ENCODE measurements around the gene FA2H.

The FA2H gene

DNA sequence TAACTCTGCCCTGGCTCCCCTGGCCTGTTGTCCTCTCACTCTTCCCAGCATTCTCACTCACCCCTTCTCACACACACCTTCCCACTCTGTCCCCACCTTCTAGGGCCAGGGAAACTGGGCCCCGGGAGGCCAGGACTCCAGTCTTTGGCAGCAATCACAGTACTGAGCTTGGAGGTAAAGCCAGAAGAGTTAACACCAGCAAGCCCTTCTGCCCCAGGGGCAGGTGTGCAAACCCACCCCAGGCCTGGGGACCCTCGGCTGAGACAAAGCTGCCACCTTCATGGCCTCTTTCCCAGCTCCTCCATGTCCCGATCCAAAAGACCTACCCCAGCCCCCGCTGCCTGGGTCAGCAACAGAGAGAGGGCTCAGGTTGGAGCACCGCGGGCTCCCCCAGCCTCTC, 37.1 kb downstream of the FA2H start:
- H3K4me1 Mint-ChIP-seq = no peaks in the 10 kb centered on the region
- no peaks in the 10 kb centered on the region for H3K36me3 Mint-ChIP-seq (ENCODE audit: insufficient read depth)
- peaks cover 43% of the 10 kb centered on the region for H3K27me3 Mint-ChIP-seq
- DNase-seq (ENCODE audit: low spot score in 2 of 2) = no peak
- ATAC-seq (replicated peaks; ENCODE audit: extremely low read depth, poor library complexity, severe bottlenecking) = no peak
- H3K9me3 Mint-ChIP-seq = no peaks in the 10 kb centered on the region
- H3K4me3 Mint-ChIP-seq = no peak overlapping the region
- H3K27ac Mint-ChIP-seq (ENCODE audit: low read depth) = no peak overlapping the region

- Mint-ChIP-seq H3K36me3 (ENCODE audit: insufficient read depth) (no peaks in the 10 kb centered on the region), H3K4me1 (no peaks in the 10 kb centered on the region), H3K9me3 (no peaks in the 10 kb centered on the region), H3K27ac (ENCODE audit: low read depth) (no peak overlapping the region), H3K4me3 (no peak overlapping the region), H3K27me3 (peaks cover 43% of the 10 kb centered on the region)
- DNase-seq (ENCODE audit: low spot score in 2 of 2) (no peak), ATAC-seq (replicated peaks; ENCODE audit: extremely low read depth, poor library complexity, severe bottlenecking) (no peak)
Measured at GRCh38 chr16:74736531-74737157, 38.0 kb downstream of the FA2H start.

DNA sequence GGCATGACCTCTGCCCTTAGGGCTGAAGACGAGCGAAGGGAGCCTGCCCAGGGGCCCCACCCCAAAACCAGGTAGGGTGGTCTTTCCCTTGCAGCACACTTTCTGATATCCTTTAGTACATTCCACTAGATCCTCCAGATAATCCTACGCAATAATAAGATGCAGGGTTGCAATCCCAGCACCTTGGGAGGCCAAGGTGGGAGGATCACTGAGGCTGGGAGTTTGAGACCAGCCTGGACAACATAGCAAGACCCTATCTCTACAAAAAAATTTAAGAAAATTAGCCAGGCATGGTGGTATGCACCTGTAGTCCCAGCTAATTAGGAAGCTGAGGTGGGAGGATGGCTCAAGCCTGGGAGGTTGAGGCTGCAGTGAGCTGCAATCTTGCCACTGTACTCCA, 39.1 kb downstream of the FA2H start:
- no peak overlapping the region for H3K27ac Mint-ChIP-seq (ENCODE audit: low read depth)
- H3K9me3 Mint-ChIP-seq = no peaks in the 10 kb centered on the region
- H3K36me3 Mint-ChIP-seq (ENCODE audit: insufficient read depth) = no peaks in the 10 kb centered on the region
- H3K27me3 Mint-ChIP-seq = peaks cover 38% of the 10 kb centered on the region
- DNase-seq (ENCODE audit: low spot score in 2 of 2) (no peak), ATAC-seq (replicated peaks; ENCODE audit: extremely low read depth, poor library complexity, severe bottlenecking) (no peak)
- peaks cover 1% of the 10 kb centered on the region for H3K4me1 Mint-ChIP-seq
- no peak overlapping the region for H3K4me3 Mint-ChIP-seq

DNA sequence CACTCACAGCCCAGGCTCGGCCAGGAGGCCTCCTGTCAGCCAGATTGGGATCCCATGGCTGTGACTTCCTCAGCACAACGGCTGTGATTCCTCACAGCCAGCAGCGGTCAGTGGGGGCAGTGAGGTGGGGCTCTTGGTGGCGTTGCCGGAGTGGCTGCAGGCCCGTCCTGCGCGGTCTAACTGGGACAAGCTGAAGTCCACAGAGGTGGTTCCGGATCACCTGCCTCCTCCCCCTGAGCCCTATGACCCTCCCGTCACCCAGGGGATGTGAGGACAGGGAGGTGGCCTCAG, 39.5 kb downstream of the FA2H start:
- Mint-ChIP-seq H3K27ac (ENCODE audit: low read depth) (no peak overlapping the region), H3K4me1 (peaks cover 6% of the 10 kb centered on the region), H3K36me3 (ENCODE audit: insufficient read depth) (no peaks in the 10 kb centered on the region), H3K9me3 (no peaks in the 10 kb centered on the region), H3K4me3 (no peak overlapping the region), H3K27me3 (peaks cover 34% of the 10 kb centered on the region)
- ATAC-seq (replicated peaks; ENCODE audit: extremely low read depth, poor library complexity, severe bottlenecking) (no peak), DNase-seq (ENCODE audit: low spot score in 2 of 2) (no peak)

- DNase-seq (ENCODE audit: low spot score in 2 of 2) (no peak), ATAC-seq (replicated peaks; ENCODE audit: extremely low read depth, poor library complexity, severe bottlenecking) (no peak)
- no peaks in the 10 kb centered on the region for H3K36me3 Mint-ChIP-seq (ENCODE audit: insufficient read depth)
- H3K4me3 Mint-ChIP-seq = no peak overlapping the region
- no peaks in the 10 kb centered on the region for H3K9me3 Mint-ChIP-seq
- no peak overlapping the region for H3K27ac Mint-ChIP-seq (ENCODE audit: low read depth)
- H3K27me3 Mint-ChIP-seq = peaks cover 28% of the 10 kb centered on the region
- peaks cover 6% of the 10 kb centered on the region for H3K4me1 Mint-ChIP-seq
Measured at GRCh38 chr16:74734361-74735161, 40.1 kb downstream of the FA2H start.

DNA sequence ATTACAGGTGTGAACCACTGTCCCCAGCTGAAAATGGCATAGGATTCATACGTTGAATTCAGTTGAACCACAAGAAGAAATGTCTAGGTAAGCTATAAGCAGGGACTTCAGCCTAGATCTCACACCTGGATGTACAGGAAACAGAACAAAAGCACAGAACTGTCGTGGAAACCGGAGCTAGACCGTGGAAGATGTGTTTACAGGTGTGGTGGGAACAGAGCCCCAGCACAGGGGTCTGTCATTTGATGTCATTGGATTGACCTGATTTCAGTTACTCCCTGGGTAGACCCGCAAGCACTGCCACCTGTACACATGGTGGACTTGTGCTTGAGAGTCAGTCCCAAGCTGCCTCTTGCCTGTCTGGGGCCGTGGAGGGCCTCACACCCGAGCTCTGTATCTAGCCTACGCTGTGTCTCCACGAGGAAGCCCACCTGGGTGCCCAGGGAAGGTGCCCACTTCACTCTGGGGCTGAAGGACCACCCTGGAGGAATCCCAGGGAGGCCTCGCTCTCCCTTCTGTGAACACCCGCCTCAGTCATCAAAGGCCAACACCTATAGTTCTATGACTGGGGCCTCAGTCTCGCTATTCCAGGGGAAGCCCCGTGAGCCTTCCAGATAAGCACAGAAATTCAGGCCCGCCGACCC, 41.8 kb downstream of the FA2H start:
- Mint-ChIP-seq H3K4me3 (no peak overlapping the region), H3K36me3 (ENCODE audit: insufficient read depth) (no peaks in the 10 kb centered on the region), H3K9me3 (no peaks in the 10 kb centered on the region), H3K27me3 (peaks cover 11% of the 10 kb centered on the region), H3K27ac (ENCODE audit: low read depth) (no peak overlapping the region), H3K4me1 (peaks cover 6% of the 10 kb centered on the region)
- ATAC-seq (replicated peaks; ENCODE audit: extremely low read depth, poor library complexity, severe bottlenecking) (no peak), DNase-seq (ENCODE audit: low spot score in 2 of 2) (no peak)

DNA sequence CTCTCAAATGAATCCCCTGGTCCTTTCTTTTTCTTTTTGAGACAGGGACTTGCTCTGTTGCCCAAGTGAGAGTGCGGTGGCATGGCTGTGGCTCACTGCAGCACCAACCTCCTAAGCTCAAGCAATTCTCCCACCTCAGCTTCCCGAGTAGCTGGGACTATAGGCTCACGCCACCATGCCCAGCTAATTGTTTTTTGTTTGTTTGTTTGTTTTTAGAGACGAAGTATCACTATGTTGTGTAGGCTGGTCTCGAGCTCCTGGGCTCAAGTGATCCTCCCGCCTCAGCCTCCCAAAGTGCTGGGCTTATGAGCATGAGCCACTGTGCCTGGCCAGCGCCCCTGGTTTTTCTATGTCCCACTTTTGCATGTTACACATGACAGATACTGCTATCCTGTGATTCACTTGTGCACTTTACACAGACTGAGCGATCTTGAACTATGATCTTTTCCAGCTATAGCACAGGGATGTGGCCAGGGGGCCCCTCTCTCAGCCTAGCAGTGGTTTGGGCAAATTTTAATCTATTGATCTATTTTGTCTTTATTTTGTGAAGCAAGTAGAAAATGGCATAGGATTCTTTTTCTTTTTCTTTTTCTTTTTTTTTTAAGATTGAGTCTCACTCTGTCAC, 42.7 kb downstream of the FA2H start:
- H3K4me3 Mint-ChIP-seq = no peak overlapping the region
- H3K4me1 Mint-ChIP-seq = peaks cover 6% of the 10 kb centered on the region
- no peak for DNase-seq (ENCODE audit: low spot score in 2 of 2)
- no peak overlapping the region for H3K27ac Mint-ChIP-seq (ENCODE audit: low read depth)
- no peak for ATAC-seq (replicated peaks; ENCODE audit: extremely low read depth, poor library complexity, severe bottlenecking)
- H3K9me3 Mint-ChIP-seq = peaks cover 6% of the 10 kb centered on the region
- no peaks in the 10 kb centered on the region for H3K36me3 Mint-ChIP-seq (ENCODE audit: insufficient read depth)
- H3K27me3 Mint-ChIP-seq = peaks cover 10% of the 10 kb centered on the region

DNA sequence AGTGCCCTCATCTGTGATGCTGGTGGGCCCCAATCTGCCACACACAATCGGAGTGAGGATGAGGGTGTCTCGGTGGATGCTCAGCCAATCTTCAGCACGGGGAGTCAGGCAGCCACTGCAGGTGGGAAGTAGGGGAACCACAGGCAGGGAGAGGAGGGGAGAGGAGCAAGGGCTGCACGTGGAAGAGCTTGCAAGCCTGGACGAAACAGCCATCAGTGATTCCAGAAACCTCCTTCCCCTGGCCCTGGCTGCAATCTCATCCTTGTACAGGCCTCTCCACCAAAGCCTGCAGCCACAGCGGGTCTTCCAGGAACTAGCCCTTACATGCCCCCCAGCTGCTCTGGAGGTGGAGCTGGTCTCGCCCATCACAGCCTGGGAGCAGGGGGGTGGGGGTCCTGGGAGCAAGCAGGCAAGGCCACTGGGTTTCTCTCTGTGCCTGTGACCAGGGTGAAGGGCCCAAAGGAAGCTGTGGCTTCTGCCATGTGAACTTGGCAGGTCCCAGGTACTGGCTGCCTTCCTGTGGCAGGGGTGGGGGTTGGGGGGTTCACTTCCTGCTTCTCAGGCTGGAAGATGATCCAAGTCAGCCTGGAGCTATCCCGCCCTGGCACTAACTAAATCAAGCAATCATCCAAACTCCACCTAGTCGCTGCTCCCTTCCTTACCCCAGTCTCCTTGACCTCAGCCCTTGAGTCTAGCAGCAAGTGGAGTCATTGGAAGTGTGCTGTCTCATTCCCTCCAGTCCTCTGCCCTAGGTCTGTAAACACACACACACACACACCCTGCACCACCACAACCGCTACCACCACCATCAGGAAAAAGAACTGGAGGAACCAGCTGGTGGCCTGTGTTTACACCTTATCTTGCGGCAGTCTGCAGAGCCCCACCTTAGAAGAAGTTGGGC, 44.6 kb downstream of the FA2H start:
- no peak overlapping the region for H3K4me3 Mint-ChIP-seq
- H3K27ac Mint-ChIP-seq (ENCODE audit: low read depth) = no peak overlapping the region

GRCh38 chr16:74727903-74728302, 46.7 kb downstream of the FA2H start:
- Mint-ChIP-seq H3K4me3 (no peak overlapping the region), H3K4me1 (peaks cover 6% of the 10 kb centered on the region), H3K27ac (ENCODE audit: low read depth) (no peak overlapping the region), H3K36me3 (ENCODE audit: insufficient read depth) (no peaks in the 10 kb centered on the region), H3K27me3 (peaks cover 37% of the 10 kb centered on the region), H3K9me3 (peaks cover 12% of the 10 kb centered on the region)
- DNase-seq (ENCODE audit: low spot score in 2 of 2) (no peak), ATAC-seq (replicated peaks; ENCODE audit: extremely low read depth, poor library complexity, severe bottlenecking) (no peak)

More for the DNA sequence above, 44.6 kb downstream of the FA2H start:
- Mint-ChIP-seq H3K36me3 (ENCODE audit: insufficient read depth) (no peaks in the 10 kb centered on the region), H3K4me1 (peaks cover 6% of the 10 kb centered on the region), H3K27me3 (peaks cover 18% of the 10 kb centered on the region), H3K9me3 (peaks cover 12% of the 10 kb centered on the region)
- DNase-seq (ENCODE audit: low spot score in 2 of 2) = no peak
- ATAC-seq (replicated peaks; ENCODE audit: extremely low read depth, poor library complexity, severe bottlenecking) = no peak

DNA sequence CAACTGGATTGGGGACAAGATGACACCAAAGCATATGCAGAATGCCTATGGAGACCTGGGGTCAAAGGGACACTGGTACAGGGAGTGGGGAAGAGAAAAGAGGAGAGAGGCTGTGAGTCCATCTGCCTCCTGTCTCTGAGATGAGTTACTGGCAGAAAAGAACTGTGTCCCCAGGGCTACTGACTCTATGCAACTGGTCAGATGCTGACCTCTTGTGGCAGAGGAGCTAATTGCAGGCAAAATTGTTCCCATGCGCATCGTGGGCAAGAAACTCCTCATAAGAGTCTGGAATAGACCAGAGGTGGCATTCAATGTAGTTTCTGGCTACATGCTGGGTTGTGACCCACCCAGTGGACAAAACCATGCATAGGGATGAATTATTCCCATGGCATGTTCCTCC, 47.9 kb downstream of the FA2H start:
- Mint-ChIP-seq H3K36me3 (ENCODE audit: insufficient read depth) (peaks cover 1% of the 10 kb centered on the region), H3K4me3 (no peak overlapping the region), H3K9me3 (peaks cover 12% of the 10 kb centered on the region), H3K27ac (ENCODE audit: low read depth) (no peak overlapping the region), H3K27me3 (peaks cover 40% of the 10 kb centered on the region), H3K4me1 (peaks cover 6% of the 10 kb centered on the region)
- ATAC-seq (replicated peaks; ENCODE audit: extremely low read depth, poor library complexity, severe bottlenecking) (no peak), DNase-seq (ENCODE audit: low spot score in 2 of 2) (no peak)

- DNase-seq (ENCODE audit: low spot score in 2 of 2) (no peak), ATAC-seq (replicated peaks; ENCODE audit: extremely low read depth, poor library complexity, severe bottlenecking) (no peak)
- peaks cover 1% of the 10 kb centered on the region for H3K36me3 Mint-ChIP-seq (ENCODE audit: insufficient read depth)
- H3K27ac Mint-ChIP-seq (ENCODE audit: low read depth) = no peak overlapping the region
- peaks cover 40% of the 10 kb centered on the region for H3K27me3 Mint-ChIP-seq
- peaks cover 12% of the 10 kb centered on the region for H3K9me3 Mint-ChIP-seq
- H3K4me1 Mint-ChIP-seq = peaks cover 6% of the 10 kb centered on the region
- no peak overlapping the region for H3K4me3 Mint-ChIP-seq
Measured at GRCh38 chr16:74725651-74726455, 48.8 kb downstream of the FA2H start.
